OCI-M2 (cell line): ENCODE measurements around the gene MRPS18A.
"Not testable (repeated sequence)": the region's sequence is repeated elsewhere in the genome, so short reads cannot be mapped to it uniquely, and the experiment has no call there.

Experiments
- DNase-seq: peaks from one replicate; lab custom pipeline; 2025; ENCODE audit not compliant: unreplicated experiment; lab: John Stamatoyannopoulos, UW

The MRPS18A gene

DNA sequence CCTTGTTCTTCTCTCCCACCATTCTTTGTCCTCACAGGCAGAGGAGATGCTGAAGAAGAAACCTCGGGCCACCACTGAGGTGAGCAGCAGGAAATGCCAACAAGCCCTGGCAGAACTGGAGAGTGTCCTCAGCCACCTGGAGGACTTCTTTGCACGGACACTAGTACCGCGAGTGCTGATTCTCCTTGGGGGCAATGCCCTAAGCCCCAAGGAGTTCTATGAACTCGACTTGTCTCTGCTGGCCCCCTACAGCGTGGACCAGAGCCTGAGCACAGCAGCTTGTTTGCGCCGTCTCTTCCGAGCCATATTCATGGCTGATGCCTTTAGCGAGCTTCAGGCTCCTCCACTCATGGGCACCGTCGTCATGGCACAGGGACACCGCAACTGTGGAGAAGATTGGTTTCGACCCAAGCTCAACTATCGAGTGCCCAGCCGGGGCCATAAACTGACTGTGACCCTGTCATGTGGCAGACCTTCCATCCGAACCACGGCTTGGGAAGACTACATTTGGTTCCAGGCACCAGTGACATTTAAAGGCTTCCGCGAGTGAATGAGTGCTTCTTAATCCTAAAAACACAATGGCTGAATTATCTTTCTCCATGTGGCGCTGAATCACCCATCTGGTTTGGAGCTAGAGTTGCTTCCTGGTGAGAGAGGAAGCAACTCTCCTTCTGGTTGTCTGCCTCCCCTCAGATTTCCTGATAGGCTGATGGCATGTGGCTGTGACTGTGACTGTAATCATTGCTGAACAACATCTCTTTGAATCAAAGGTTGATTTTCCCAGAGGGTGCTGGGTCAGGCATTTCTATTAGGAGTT lies 47.4 kb downstream of the MRPS18A start:
- DNase-seq: peak; percentile 66

GRCh38 chr6:43636308-43636659 lies 51.3 kb downstream of the MRPS18A start:
- no peak for DNase-seq

GRCh38 chr6:43635387-43636307 lies 51.9 kb downstream of the MRPS18A start, which contains the start of gene MAD2L1BP:
Gene MAD2L1BP (plus strand): TSS chr6:43635840. CDS start chr6:43635876, 36 bp downstream.
- peak; percentile 71 for DNase-seq

DNA sequence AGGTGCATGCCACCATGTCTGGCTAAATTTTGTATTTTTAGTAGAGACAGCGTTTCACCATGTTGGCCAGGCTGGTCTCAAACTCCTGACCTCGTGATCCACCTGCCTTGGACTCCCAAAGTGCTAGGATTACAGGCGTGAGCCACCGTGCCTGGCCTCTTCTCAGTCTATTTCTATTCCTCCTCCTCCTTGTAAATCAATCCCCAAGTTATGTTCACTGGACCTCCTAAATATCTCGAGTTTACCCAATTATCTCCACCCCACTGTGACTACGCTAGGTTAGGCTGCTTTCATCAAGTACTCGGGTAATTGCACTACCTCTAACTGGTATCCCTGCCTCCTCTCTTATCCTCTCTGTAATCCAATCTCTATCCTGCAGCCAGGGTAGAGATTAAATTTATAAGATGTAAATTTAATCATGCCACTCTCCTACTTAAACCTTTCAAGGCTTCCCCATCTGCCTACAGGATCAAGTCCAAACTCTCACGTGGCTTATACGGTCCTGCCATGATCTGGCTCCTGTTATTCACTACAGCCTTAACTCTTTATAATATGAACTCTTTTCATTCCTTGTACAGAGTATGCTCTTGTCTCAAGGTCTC lies 52.8 kb downstream of the MRPS18A start:
- no peak for DNase-seq

GRCh38 chr6:43633002-43633401 lies 54.6 kb downstream of the MRPS18A start:
- DNase-seq: not testable (repeated sequence)

DNA sequence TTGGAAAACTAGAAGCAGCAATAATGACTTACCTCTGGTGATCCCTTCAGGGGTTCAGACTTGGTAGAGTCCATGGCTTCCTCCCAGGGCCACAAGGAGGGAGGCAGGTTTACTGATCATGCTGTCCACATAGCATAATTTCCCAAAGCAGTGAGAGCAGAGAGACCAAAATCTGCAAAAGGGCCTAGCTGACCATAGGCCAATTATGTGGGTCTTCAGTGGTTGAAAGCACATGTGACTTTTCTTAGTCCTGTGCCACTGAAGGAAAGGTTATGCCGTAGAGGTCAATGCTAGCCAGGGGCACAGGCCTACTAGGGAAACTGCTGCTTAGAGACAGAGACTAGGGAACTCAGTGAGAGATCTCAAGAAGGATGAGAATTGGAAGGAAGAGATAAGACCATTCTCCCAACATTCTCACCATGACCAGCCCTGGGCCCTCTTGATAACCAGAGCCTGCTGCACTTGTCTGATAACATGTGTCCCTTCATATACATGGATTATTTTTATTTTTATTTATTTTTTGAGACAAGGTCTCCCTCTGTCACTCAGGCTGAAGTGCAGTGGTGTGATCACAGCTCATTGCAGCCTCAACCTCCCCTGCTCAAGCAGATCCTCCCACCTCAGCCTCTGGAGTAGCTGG lies 56.5 kb downstream of the MRPS18A start:
- DNase-seq: peak; percentile 88

DNA sequence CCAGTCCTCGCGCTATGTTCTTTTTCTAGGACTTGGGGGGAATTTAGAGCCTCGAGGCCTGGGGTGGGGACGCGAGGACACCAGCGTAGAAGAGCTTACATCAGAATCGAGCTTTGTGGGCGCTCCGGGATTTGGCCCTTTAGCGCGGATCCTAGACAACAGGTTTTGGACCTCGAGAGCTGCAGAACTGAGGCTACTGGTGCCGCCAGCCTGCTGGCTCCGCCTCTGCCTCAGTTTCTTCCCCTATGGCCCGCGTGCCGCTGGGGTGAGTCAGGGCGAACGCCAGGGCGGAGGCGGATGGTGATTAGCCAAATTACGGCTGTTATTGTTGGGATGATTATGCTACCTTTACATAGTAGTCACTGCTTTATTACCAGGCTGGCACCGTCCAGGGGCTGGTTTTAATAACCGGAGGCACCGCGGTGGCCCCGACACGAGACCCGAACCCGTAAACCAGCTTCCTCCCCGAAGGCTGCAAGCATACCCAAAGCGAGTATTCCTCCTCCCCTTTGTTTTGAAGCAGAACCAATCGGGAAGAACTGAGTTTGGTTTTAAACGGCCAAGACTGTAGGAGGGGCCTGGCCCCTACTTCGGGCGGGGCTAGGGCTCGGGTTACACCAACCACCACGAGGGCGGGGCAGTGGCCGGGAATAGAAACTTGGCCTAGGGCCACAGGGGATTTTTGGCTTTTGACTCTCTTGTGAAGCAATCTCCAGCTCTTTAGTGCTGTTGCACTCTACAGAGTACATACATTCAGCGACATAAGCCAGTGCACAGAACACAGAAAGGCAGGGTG lies 57.9 kb downstream of the MRPS18A start:
- DNase-seq: peak; percentile 97

DNA sequence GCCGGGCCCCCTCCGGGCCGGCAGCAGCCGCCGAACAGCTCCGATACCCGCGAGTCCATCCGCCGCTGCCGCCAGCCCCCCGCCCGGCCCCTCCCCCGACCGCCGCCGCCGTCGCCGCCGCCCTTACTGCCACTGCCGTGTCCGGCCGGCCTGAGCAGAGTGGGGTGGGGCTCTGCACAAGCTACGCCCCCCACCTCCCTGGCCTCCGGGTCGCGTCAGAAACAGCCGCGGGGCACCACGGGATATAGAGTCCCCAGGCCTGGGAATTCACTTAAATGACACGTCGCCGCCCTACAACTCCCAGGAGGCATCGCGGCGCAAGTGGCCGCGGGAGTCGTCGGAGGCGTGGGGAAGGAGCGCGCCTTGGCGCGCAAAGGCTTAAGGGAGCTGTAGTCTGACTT lies 58.5 kb downstream of the MRPS18A start, which contains the start of gene GTPBP2:
TSS of gene GTPBP2 (minus strand) at position 161 of the 401 bp plus-strand sequence. CDS start at position 59, 102 bp downstream.
- DNase-seq: peak; percentile 77

DNA sequence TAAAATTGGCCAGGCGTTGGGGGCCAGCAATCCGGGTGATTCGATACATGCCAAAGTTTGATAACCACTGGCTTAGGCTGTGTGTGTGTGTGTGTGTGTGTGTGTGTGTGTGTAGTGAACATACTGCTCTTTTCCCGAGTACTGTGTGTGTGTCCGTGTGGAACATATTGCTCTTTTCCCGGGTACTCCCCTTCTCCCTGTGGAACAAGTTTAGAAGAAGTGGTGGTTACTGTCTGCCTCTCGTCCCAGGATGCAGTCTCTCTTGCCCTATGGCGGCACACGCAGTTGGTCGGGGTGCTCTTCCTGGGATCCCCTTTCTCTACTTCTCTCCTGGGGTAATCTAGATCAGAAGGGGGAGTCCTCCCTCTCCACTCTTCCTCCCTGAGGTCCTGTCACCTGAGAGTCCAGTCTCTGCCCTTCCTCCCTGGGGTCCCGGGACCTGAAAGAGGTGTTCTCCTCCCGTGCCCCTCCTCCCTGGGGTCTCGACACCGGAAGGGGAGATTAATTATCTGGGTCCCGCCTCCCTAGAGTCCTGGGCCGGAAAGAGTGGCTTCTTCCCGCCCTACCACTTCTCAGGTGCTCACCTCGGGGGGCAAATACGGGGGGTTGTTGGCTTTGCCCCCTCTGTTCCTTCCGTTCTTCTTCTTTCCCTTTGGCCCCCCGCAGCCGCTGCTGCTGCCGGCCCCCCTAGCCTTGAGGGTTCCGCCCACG lies 59.0 kb downstream of the MRPS18A start:
- no peak for DNase-seq

DNA sequence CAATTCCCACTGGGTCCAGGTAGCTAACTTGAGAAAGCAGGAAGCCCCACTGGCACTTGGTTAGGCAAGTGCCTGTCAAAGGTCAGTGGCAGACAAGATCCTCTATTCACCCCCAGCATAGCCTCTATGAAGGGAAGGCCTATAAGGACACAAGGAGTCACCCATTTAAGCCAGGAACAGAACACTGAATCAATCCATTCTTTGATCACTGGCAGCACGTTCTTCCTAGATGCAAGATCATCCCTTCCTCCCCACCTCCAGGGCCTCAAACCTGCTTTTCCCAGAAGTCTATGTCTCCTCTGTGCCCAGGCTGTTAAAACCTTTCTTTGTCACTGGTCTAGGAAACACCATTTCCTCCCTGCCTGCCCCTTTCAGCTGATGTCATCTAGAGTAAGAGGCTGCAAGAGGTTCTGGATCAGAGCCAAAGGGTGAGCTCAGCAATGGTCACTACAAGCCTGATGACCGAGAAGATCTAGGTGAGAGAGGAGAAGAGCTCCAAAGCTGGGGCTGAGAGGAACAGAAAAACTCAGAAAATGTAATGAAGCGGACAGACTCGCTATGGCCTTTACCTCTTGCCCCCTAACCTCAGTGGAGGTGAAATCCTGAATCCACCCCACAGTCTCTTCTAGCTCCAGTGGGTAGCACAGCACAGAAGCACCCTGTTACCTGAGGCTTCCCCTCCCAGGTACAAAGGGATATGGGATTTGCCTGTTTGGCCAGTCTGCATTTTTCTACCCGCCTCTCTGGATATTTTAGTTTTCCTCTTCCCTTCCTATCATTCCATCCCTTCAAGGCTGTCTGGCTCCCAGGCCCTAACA lies 60.4 kb downstream of the MRPS18A start:
- no peak for DNase-seq

DNA sequence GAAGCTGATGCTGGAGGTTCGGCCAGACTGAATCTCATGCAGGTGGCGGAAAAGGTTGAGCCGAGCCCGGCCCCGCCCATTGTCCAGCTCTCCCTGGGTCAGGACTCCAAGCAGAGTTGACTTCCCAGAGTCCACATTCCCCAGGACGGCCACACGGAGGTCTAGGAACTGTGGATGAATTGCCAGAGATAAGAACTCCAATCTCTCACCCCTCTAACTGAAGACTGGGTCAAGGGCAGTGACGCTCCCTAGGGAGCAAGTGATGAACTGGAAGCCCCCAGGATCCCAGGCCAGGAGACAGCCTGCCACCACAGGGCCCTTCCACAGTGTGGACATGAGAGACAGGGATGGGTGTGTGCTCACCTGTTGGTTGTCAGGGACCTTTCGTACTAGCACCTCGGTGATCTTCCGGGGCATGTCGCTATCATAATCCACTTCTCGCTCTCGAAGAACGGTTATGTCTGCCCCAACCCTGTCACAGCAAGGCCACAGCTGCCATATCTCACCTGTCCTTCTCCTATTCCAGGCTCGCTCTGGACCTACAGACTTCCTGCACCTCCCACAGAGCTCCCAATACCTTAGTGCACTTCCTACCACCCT lies 62.1 kb downstream of the MRPS18A start:
- DNase-seq: no peak

DNA sequence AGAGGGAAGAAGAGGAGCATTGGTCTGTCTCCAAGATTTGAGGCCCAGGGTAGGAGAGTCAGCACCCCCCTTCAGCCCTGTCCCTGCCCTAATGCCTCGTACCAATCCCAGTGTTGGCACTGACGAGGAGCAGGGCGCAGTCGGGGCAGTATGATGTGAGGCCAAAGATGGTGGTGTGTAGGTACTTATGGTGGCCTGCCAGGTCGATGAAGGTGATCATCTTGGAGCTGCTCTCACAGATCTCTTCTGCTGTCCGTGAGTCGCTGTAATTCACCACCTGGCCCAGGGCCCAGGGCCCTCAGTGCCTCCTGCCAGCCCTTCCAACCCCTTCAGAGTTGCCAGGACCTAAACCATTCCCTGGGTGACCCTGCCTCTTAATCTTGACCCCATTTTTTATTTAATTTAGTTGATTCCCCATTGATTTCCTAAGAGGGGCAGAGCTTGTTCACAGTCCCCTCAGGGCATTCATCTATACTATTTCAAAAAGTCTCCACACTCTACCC lies 62.8 kb downstream of the MRPS18A start:
- no peak for DNase-seq

DNA sequence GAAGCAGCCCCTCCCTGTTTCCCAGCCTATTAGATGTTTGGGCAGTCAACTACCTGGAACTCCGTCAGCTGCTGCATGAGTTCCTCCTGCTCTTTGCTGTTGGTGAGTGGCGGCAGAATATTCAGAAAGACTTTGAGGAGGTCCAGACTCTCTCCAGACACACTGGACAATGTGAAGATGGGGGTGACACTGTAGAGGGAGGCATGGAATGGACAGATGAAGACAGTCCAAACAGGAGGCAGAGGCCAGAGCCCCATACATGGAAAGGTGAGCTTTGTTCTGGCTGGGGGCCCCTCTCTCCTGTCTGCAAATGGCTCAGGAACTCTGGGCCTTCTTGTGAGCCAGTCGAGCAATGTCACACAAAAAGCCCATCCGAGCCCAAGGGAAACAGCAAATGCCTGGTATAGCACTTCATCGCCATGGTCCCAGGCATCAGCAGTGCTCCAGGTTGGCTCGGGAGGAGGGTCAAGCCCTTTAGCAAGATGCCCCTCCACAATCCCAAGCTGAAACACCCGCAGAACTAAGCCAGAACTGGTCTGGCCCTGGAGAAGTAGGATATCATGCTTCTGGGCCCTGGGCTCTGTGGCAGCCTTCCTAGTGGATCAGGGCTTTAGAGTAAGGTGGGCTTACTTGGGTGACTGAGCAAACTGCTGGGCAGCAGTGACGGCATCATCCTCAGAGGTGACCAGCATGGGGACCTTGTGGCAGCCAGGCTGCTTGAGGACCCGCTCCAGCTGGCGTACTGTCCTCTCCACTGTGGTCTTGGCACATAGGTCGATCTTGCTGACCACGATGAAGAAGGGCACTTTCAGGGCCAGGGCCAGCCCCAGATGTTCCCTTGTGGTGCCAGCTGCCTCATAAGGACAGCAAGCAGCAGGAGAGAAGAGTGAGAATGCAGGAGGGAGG lies 63.5 kb downstream of the MRPS18A start:
- no peak for DNase-seq

DNA sequence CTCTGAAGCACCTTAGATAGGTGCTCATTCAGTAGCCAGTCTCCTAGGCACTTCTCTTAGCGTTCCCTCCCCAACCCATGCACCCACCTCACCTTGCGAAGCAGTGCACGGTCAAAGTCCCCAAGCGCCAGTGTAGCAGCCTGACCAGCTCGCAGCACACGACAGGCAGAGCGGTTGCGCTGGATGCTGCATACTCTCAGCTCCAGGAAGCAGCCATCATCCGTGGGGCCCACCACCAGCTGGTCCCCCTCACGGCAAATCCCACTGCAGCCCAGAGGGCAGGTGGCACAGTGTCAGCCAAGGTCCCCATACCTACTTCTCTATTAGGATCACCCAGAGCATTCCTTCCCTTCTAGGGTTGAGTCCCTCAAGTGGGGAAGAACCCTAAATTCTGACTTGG lies 65.0 kb downstream of the MRPS18A start:
- DNase-seq: no peak

DNA sequence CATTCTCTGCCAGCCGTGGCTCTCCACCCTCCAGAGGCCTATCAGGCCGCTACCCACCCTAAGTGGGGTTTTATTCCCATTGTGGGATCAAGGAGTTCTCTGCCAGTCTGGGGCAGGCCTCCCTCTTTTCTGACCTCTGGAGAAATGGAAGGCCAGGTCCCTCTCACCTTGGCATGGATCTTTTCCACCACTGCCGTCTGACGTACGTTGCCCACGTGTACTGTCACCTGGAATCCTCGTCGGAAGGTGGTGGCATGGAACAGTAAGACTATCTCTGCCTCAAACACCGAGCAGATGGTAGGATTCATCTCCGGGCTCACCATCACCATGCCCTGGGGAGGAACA lies 65.8 kb downstream of the MRPS18A start:
- DNase-seq: no peak
